HG03095 (cell line): ENCODE data around the gene TMEM175.

Source experiments
- ATAC-seq: cut with Tn5 transposase; IDR thresholded peaks from one replicate; pipeline ENCODE4 v1.9.1; 2021; ENCODE audit warnings: moderate library complexity; ENCODE audit not compliant: unreplicated experiment

TMEM175 gene

GRCh38 chr4:946103-946450, 13.8 kb downstream of the TMEM175 start:
- ATAC-seq, result no peak

GRCh38 chr4:946517-947471, 14.5 kb downstream of the TMEM175 start:
- ATAC-seq, result no peak

- no peak for ATAC-seq
Measured at GRCh38 chr4:947491-947971, 15.3 kb downstream of the TMEM175 start.

GRCh38 chr4:948101-948935, 16.1 kb downstream of the TMEM175 start:
- no peak for ATAC-seq

- ATAC-seq, result no peak
Measured at GRCh38 chr4:948936-949300, 16.7 kb downstream of the TMEM175 start.

GRCh38 chr4:949656-950055, 17.4 kb downstream of the TMEM175 start:
- no peak for ATAC-seq

GRCh38 chr4:950136-951020, 18.1 kb downstream of the TMEM175 start:
- no peak for ATAC-seq

- ATAC-seq, result no peak
Measured at GRCh38 chr4:951186-951585, 18.9 kb downstream of the TMEM175 start.

- ATAC-seq, result no peak
Measured at GRCh38 chr4:951594-952468, 19.6 kb downstream of the TMEM175 start.

GRCh38 chr4:952881-953573, 20.8 kb downstream of the TMEM175 start:
- ATAC-seq, result no peak

- no peak for ATAC-seq
Measured at GRCh38 chr4:953574-953915, 21.3 kb downstream of the TMEM175 start.

GRCh38 chr4:954211-955020, 22.2 kb downstream of the TMEM175 start:
- no peak for ATAC-seq

GRCh38 chr4:955161-955921, 23.1 kb downstream of the TMEM175 start:
- no peak for ATAC-seq

- ATAC-seq, result no peak
Measured at GRCh38 chr4:955931-956381, 23.7 kb downstream of the TMEM175 start.

- ATAC-seq, result no peak
Measured at GRCh38 chr4:956531-957230, 24.4 kb downstream of the TMEM175 start.

- ATAC-seq, result no peak
Measured at GRCh38 chr4:957231-957580, 24.9 kb downstream of the TMEM175 start.

- no peak for ATAC-seq
Measured at GRCh38 chr4:957581-958313, 25.5 kb downstream of the TMEM175 start.
